H1 (cell line): ENCODE data around the gene ALS2CL. TPM values are rescaled to one million over a fixed set of nuclear protein-coding genes. Genes with fewer than 3 reads are reported as not detected.

Source experiments
- CHD2 ChIP-seq: IDR thresholded peaks from 2 replicates; pipeline ENCODE4 v1.6.1; 2012; ENCODE audit warnings: low read length, improper control_type of control experiment
- KDM5A ChIP-seq: fragments of 200-600 bp; IDR thresholded peaks from 2 replicates; pipeline ENCODE4 v1.7.1; 2012; ENCODE audit warnings: mild to moderate bottlenecking, low read length, inconsistent platforms, mixed read lengths
- polyA plus RNA-seq, 7 experiments: library from polyadenylated mRNA; depleted of rRNA in 3 of 7; stranded (reverse) in 5 of 7; unstranded in 2 of 7; fragments of >200 nt in 5 of 7; fragments of 200-250 nt in 2 of 7; gene quantifications; 1 replicate in 5 of 7; 2 replicates in 1 of 7; 4 replicates in 1 of 7; pipeline versions ENCODE4 v1.2.1 to v1.2.3, GENCODE V29; 2011 to 2013; ENCODE audit warnings: missing spikeins in 2 of 7, mixed read lengths in 2 of 7
- total RNA-seq: library from RNA; stranded (reverse); fragmentation: NEBNext Ultra II Directional; extraction: Animal tissue kit (Norgen Biotek cat#: 25700); gene quantifications from 2 replicates; pipeline ENCODE4 v1.2.1, GENCODE V29; 2021
- TF ChIP-seq, protein P1 (sequence below): IDR thresholded peaks from 2 replicates; pipeline ENCODE4 v1.6.1; 2011; ENCODE audit warnings: low read depth, mild to moderate bottlenecking, low read length; ENCODE audit not compliant: insufficient read depth
- TF ChIP-seq, protein P2 (sequence below): IDR thresholded peaks from 2 replicates; pipeline ENCODE4 v1.6.1; 2012; ENCODE audit warnings: inconsistent platforms

Gene ALS2CL
- total and polyA plus RNA-seq, 2 of the 8 experiments (the other 6 are each of a cell fraction or from before 2014, with no cell fraction given): 4.8 to 5.4 TPM

DNA sequence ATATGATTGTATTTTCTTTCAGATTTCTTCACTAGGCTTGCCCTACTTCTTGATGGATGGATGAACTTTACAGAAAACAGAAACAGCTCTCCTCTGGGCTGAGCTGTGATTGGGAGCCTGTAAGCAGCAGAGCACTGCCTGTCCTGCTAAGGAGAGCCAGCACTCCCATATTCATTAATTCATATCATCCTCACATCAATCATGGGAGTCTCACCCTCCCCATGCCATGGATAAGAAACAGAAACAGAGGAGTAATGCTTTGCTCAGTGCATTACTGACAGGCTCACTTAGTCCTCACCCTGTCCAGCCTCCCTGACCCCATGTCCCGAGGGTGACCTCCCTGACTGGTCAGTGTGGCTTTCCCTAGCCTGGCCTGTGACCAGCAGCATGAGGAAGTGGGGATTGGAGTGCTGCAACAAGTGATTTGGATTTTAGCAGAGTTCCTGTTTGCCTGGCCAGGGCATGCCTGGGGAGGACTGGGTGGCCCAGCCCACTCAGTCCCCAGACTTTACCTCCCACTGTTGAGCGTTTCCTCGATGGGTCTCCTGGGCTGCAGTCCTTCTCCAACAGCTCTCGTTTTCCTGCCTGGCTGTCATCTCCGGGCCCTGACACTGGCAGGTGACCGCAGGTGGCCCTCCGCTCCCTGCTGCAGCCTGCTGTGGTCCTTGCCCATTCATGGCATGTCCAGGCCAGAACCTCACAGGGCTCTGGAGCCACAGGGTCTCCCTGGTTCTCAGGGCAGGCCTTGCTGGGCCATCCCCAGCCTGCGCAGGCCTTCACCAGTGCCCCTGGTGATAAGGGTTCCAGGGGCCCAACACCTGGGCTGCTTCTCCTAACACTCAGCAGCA, 6.4 kb upstream of the ALS2CL start (continued):
- TF ChIP-seq, protein P1, sequence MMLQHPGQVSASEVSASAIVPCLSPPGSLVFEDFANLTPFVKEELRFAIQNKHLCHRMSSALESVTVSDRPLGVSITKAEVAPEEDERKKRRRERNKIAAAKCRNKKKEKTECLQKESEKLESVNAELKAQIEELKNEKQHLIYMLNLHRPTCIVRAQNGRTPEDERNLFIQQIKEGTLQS: no peak
- TF ChIP-seq, protein P2, sequence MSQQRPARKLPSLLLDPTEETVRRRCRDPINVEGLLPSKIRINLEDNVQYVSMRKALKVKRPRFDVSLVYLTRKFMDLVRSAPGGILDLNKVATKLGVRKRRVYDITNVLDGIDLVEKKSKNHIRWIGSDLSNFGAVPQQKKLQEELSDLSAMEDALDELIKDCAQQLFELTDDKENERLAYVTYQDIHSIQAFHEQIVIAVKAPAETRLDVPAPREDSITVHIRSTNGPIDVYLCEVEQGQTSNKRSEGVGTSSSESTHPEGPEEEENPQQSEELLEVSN: no peak
- TF ChIP-seq CHD2 (no peak), KDM5A (no peak)
